ENCODE results near the gene KY.

DNA sequence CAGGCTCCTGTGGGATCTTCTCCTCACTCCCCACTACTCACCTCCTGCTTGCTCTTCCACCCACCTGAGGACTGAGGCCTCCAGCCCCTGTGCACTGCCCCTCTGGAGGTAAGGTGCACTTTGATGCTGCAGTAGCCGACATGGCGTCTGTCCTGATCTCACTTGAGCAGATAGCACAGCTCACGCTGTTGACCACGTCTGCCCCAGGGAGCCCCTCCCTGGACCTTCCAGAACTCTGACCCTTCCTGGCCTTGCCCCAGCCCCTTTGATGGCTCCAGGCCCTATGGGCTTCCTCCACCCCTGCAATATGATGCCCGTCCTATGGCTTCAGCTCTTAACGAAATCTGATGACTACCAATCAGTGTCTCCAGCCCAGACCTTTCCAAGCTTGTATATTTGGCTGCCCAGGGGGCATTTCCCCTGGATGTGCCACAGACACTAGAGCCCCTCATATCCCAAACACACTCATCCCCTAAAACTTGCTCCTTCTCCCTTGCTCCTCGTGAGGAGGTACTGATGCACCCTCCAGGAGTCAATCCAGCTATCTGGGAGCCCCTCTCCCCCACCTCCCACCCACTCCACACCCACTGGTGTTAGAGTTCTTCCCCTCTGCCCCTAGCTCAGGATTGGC is 27.1 kb downstream of the KY start:
- no peak for TF ChIP-seq POLR2A (IDR thresholded peaks at IDR 0.05; ENCODE audit: low read depth, low read length)
- no peak for TF ChIP-seq POLR2AphosphoS5 (IDR thresholded peaks at IDR 0.05; ENCODE audit: low read depth, low read length)
